ENCODE results near the gene MOB1B.

The MOB1B gene

DNA sequence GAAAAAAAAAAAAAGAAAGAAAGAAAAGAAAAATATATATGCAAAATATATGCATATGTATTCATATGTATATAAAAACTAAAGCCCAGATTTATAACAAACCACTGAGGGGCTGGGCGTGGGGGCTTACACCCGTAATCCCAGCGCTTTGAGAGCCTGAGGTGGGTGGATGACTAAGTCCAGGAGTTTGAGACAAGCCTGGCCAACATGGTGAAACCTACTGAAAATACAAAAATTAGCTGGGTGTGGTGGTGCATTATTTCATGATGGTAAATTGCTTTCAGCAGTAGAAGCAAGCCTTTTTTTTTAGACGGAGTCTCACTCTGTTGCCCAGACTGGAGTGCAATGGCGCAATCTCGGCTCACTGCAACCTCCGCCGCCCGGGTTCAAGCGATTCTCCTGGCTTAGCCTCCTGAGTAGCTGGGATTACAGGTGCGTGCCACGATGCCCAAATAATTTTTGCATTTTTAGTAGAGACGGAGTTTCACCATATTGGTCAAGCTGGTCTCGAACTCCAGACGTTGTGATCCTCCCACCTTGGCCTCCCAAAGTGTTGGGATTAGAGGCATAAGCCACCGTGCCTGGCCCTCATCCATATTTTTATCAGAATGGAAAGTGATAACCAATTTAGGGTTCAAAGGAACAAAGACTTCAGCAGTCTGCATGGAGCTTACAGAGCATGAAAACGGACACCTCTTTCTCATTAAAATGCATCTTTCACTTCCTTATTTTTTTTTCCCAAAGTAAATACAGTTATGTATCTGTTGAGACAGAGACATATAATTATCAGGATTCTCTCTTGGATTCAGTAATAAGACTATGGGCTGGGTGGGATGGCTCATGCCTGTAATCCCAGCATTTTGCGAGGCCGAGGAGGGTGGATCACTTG lies 27.7 kb upstream of the MOB1B start:
- TF ChIP-seq YY1 (IDR thresholded peaks at IDR 0.05; ENCODE audit: insufficient read depth, insufficient read length) (no peak), SUZ12 (IDR thresholded peaks at IDR 0.05; ENCODE audit: extremely low read depth, insufficient read depth, insufficient read length) (no peak), ZNF274 (IDR thresholded peaks at IDR 0.05; ENCODE audit: low read depth, low read length) (no peak)
- no peaks in the 10 kb centered on the region for H3K36me3 ChIP-seq (ENCODE audit: insufficient read depth, insufficient read length, low read length)
- H3K27me3 ChIP-seq (ENCODE audit: insufficient read depth, insufficient read length): no peaks in the 10 kb centered on the region
- no peak overlapping the region for H3K9ac ChIP-seq (ENCODE audit: insufficient read length, low read depth)
- no peak for DNase-seq (ENCODE audit: low read depth, low spot score)
- no peaks in the 10 kb centered on the region for H3K4me1 ChIP-seq (ENCODE audit: insufficient read depth, insufficient read length)
- H3K9me3 ChIP-seq (ENCODE audit: insufficient read depth, low read length): no peaks in the 10 kb centered on the region
- no peak overlapping the region for H3K4me3 ChIP-seq (ENCODE audit: insufficient read length, low read depth)

DNA sequence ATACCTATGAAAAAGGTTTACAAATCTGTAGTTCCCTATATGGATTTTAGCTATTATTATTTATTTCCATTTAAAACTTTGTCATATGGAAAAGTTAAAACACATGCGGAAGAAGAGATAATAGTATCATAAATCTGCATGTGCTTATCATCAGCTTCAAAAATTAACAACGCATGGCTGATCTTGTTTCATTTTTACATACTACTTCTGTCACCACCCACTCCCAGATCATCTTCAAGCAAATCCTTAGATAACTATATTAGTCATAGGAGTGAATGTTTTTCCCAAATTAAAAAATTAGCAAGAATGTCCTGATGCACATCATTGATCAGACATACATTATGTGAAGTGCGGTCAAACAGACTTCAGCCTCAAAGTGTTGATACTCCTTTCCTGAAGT lies 24.6 kb upstream of the MOB1B start:
- H3K36me3 ChIP-seq (ENCODE audit: insufficient read depth, insufficient read length, low read length): no peaks in the 10 kb centered on the region

DNA sequence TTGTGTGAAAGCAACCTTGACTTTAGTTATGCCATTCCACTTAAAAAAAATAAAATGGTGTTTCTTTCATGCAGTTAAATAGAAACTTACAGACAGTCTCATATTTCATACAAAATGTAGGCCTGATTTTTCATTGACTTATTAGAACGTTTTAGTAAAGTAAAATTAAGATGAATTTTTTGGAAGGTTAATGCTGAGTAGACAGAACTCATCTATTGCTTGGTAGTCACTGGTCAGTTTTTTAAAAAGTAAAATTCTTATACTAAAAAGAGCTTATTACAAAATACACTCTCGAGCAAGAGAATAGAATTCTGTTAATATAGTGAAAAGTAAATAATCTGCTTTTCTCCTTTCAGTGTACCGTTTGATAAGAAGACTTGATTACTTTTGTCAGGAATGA lies 21.4 kb upstream of the MOB1B start:
- TF ChIP-seq ZNF274 (IDR thresholded peaks at IDR 0.05; ENCODE audit: low read depth, low read length): no peak
- no peak for TF ChIP-seq SUZ12 (IDR thresholded peaks at IDR 0.05; ENCODE audit: extremely low read depth, insufficient read depth, insufficient read length)
- no peak for TF ChIP-seq YY1 (IDR thresholded peaks at IDR 0.05; ENCODE audit: insufficient read depth, insufficient read length)
- Histone ChIP-seq H3K27me3 (ENCODE audit: insufficient read depth, insufficient read length) (no peaks in the 10 kb centered on the region), H3K36me3 (ENCODE audit: insufficient read depth, insufficient read length, low read length) (no peaks in the 10 kb centered on the region), H3K9me3 (ENCODE audit: insufficient read depth, low read length) (no peaks in the 10 kb centered on the region), H3K4me1 (ENCODE audit: insufficient read depth, insufficient read length) (no peaks in the 10 kb centered on the region), H3K4me3 (ENCODE audit: insufficient read length, low read depth) (no peak overlapping the region), H3K9ac (ENCODE audit: insufficient read length, low read depth) (no peak overlapping the region)
- DNase-seq (ENCODE audit: low read depth, low spot score): no peak

More for the DNA sequence above, 24.6 kb upstream of the MOB1B start:
- H3K27me3 ChIP-seq (ENCODE audit: insufficient read depth, insufficient read length): no peaks in the 10 kb centered on the region
- no peaks in the 10 kb centered on the region for H3K4me1 ChIP-seq (ENCODE audit: insufficient read depth, insufficient read length)
- H3K9ac ChIP-seq (ENCODE audit: insufficient read length, low read depth): no peak overlapping the region
- no peak overlapping the region for H3K4me3 ChIP-seq (ENCODE audit: insufficient read length, low read depth)
- no peak for DNase-seq (ENCODE audit: low read depth, low spot score)
- TF ChIP-seq SUZ12 (IDR thresholded peaks at IDR 0.05; ENCODE audit: extremely low read depth, insufficient read depth, insufficient read length) (no peak), YY1 (IDR thresholded peaks at IDR 0.05; ENCODE audit: insufficient read depth, insufficient read length) (no peak), ZNF274 (IDR thresholded peaks at IDR 0.05; ENCODE audit: low read depth, low read length) (no peak)
- no peaks in the 10 kb centered on the region for H3K9me3 ChIP-seq (ENCODE audit: insufficient read depth, low read length)

DNA sequence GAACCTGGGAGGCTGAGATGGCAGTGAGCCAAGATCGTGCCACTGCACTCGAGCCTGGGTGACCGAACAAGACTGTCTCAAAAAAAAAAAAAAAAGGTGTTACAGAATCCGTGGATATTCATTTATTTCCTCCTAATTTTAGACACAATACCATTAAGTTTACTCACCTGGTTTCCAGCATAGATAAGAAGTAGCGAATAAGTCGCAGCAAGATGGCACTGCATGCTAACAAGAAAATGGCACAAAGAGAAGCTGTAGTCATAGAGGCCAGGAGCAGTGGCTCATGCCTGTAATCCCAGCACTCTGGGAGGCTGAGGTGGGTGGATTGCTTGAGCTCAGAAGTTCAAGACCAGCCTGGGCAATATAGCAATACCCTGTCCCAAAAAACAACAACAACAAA lies 17.0 kb upstream of the MOB1B start:
- no peak overlapping the region for H3K9ac ChIP-seq (ENCODE audit: insufficient read length, low read depth)
- no peak overlapping the region for H3K4me3 ChIP-seq (ENCODE audit: insufficient read length, low read depth)
- no peak for DNase-seq (ENCODE audit: low read depth, low spot score)
- H3K9me3 ChIP-seq (ENCODE audit: insufficient read depth, low read length): no peaks in the 10 kb centered on the region
- H3K4me1 ChIP-seq (ENCODE audit: insufficient read depth, insufficient read length): no peaks in the 10 kb centered on the region
- no peaks in the 10 kb centered on the region for H3K36me3 ChIP-seq (ENCODE audit: insufficient read depth, insufficient read length, low read length)
- TF ChIP-seq SUZ12 (IDR thresholded peaks at IDR 0.05; ENCODE audit: extremely low read depth, insufficient read depth, insufficient read length) (no peak), ZNF274 (IDR thresholded peaks at IDR 0.05; ENCODE audit: low read depth, low read length) (no peak), YY1 (IDR thresholded peaks at IDR 0.05; ENCODE audit: insufficient read depth, insufficient read length) (no peak)
- H3K27me3 ChIP-seq (ENCODE audit: insufficient read depth, insufficient read length): no peaks in the 10 kb centered on the region

DNA sequence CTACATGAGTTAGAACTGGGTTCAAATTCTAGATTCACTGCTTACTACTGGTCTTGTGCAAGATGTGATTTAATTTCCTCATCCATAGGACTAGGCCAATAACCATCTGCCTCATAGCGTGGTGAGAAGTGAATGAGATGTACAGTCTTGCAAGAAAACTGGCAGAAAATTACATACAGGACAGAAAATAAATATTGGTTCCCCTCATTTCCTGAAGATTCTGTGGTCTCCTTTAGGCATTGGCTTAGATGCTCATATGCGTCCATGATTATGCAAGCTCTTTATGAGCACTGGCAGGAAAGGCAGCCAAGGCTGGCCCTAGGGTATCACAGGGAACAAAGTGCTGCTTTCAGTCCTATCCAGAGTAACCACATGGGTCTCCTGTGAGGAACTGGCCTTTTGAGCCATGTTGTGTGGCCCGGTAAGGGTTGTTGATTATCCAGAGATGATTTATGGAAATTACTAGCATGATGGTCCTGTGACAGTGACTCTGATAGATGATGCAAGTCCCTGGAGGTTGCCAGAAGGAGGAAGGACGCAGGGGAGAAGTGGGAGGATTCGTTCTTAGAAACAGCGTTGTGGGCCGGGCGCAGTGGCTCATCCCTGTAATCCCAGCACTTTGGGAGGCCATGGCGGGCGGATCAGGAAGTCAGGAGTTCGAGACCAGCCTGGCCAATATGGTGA lies 9.9 kb upstream of the MOB1B start:
- Histone ChIP-seq H3K36me3 (ENCODE audit: insufficient read depth, insufficient read length, low read length) (no peaks in the 10 kb centered on the region), H3K9ac (ENCODE audit: insufficient read length, low read depth) (no peak overlapping the region), H3K4me1 (ENCODE audit: insufficient read depth, insufficient read length) (no peaks in the 10 kb centered on the region), H3K9me3 (ENCODE audit: insufficient read depth, low read length) (no peaks in the 10 kb centered on the region), H3K4me3 (ENCODE audit: insufficient read length, low read depth) (no peak overlapping the region), H3K27me3 (ENCODE audit: insufficient read depth, insufficient read length) (no peaks in the 10 kb centered on the region)
- DNase-seq (ENCODE audit: low read depth, low spot score): no peak
- no peak for TF ChIP-seq YY1 (IDR thresholded peaks at IDR 0.05; ENCODE audit: insufficient read depth, insufficient read length)
- TF ChIP-seq ZNF274 (IDR thresholded peaks at IDR 0.05; ENCODE audit: low read depth, low read length): no peak
- no peak for TF ChIP-seq SUZ12 (IDR thresholded peaks at IDR 0.05; ENCODE audit: extremely low read depth, insufficient read depth, insufficient read length)

DNA sequence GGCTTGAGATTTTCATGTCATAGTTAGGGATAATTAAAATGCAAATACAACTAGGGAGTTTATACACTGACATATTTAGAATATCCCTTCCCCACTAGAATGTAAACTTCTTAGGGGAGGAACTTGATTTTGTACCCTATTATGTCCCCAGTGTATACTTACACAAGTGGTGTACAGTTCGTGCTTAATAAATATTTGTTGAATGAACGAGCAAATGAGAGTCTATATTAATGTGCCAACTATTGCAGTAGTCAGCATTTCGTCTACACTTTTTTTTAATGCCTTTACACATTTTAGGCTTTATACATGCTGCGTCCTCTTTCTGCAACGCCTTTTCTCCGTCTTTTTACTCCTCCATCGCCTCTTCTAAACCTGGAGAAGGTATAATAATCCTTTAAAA lies 8.4 kb upstream of the MOB1B start:
- no peak overlapping the region for H3K4me3 ChIP-seq (ENCODE audit: insufficient read length, low read depth)
- H3K36me3 ChIP-seq (ENCODE audit: insufficient read depth, insufficient read length, low read length): no peaks in the 10 kb centered on the region
- DNase-seq (ENCODE audit: low read depth, low spot score): no peak
- H3K9ac ChIP-seq (ENCODE audit: insufficient read length, low read depth): no peak overlapping the region
- H3K4me1 ChIP-seq (ENCODE audit: insufficient read depth, insufficient read length): no peaks in the 10 kb centered on the region
- no peaks in the 10 kb centered on the region for H3K27me3 ChIP-seq (ENCODE audit: insufficient read depth, insufficient read length)
- TF ChIP-seq ZNF274 (IDR thresholded peaks at IDR 0.05; ENCODE audit: low read depth, low read length): no peak
- no peak for TF ChIP-seq YY1 (IDR thresholded peaks at IDR 0.05; ENCODE audit: insufficient read depth, insufficient read length)
- TF ChIP-seq SUZ12 (IDR thresholded peaks at IDR 0.05; ENCODE audit: extremely low read depth, insufficient read depth, insufficient read length): no peak
- no peaks in the 10 kb centered on the region for H3K9me3 ChIP-seq (ENCODE audit: insufficient read depth, low read length)

GRCh38 chr4:70895405-70895804 lies 6.8 kb upstream of the MOB1B start:
- H3K4me1 ChIP-seq (ENCODE audit: insufficient read depth, insufficient read length): no peaks in the 10 kb centered on the region
- H3K9me3 ChIP-seq (ENCODE audit: insufficient read depth, low read length): no peaks in the 10 kb centered on the region
- no peaks in the 10 kb centered on the region for H3K36me3 ChIP-seq (ENCODE audit: insufficient read depth, insufficient read length, low read length)
- H3K4me3 ChIP-seq (ENCODE audit: insufficient read length, low read depth): no peak overlapping the region
- TF ChIP-seq SUZ12 (IDR thresholded peaks at IDR 0.05; ENCODE audit: extremely low read depth, insufficient read depth, insufficient read length) (no peak), YY1 (IDR thresholded peaks at IDR 0.05; ENCODE audit: insufficient read depth, insufficient read length) (no peak), ZNF274 (IDR thresholded peaks at IDR 0.05; ENCODE audit: low read depth, low read length) (no peak)
- DNase-seq (ENCODE audit: low read depth, low spot score): no peak
- no peaks in the 10 kb centered on the region for H3K27me3 ChIP-seq (ENCODE audit: insufficient read depth, insufficient read length)
- no peak overlapping the region for H3K9ac ChIP-seq (ENCODE audit: insufficient read length, low read depth)

Measured in NT2/D1 (cell line).